NCI-H2196 (cell line): Measurements from ENCODE around the gene MAPRE2.

Experiments
- DNase-seq: peaks from one replicate; lab custom pipeline; 2025; ENCODE audit not compliant: unreplicated experiment; lab: John Stamatoyannopoulos, UW

MAPRE2 gene

GRCh38 chr18:35032113-35032512, 9.1 kb upstream of the MAPRE2 start:
- DNase-seq = no peak

- no peak for DNase-seq
These were observed 3.2 kb upstream of the MAPRE2 start for GRCh38 chr18:35038029-35038428.

DNA sequence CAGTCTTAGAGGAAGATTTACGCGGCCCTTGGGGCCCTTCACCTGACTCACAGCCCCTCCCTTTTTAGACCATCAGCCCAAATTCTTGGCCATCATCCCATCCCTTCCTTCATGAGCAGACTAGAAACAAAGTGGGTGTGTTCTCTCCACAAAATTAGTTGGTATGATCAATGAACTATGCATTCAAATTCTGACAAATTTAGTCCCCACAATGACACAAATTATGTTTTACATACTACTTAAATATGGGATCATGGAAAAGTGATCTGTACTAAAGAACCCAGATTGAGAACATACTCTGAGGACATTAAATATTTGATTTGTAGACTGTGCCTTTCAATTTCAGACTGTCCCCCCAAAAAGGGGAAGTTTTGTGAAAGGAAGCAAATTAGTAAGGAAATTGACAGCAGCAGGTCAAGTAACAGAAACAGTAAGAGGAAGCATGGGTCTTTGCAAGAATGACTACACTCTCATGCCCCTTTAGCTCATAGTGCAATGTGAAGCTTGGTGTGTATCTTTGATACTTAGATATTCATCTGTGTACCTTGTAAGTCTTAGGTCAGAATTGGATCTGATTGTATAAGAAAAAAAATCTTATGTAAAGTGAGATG, 2.2 kb upstream of the MAPRE2 start:
- no peak for DNase-seq

GRCh38 chr18:35040638-35040987, 600 bp upstream of the MAPRE2 start:
- no peak for DNase-seq

DNA sequence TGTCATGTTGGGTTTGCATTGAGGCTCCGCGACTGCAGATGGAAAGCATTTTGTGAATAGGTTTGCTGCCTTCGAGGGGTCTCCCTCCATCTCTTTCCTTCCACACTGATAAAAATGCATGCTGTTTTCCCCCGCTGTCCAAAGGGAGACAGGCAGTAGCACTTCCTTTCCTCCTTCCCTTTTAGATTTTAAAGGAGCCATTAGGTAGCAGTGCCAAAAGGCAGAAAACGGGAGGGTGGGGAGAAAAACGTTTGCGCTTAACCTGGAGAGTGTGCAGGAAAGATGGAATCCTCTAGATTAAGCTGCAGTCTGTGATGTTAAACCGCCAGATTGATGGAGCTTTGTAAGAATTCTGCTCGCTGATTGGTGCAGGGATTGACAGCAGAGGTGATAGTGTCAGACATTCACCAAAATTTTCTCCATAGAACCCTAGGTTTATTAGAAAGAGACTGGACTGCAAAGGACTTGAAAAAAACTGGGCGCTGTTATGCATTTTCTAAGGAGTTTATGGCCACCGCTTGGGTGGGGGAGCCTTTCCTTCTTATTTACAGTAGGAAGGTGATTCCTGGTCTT, 688 bp downstream of the MAPRE2 start:
- no peak for DNase-seq

DNA sequence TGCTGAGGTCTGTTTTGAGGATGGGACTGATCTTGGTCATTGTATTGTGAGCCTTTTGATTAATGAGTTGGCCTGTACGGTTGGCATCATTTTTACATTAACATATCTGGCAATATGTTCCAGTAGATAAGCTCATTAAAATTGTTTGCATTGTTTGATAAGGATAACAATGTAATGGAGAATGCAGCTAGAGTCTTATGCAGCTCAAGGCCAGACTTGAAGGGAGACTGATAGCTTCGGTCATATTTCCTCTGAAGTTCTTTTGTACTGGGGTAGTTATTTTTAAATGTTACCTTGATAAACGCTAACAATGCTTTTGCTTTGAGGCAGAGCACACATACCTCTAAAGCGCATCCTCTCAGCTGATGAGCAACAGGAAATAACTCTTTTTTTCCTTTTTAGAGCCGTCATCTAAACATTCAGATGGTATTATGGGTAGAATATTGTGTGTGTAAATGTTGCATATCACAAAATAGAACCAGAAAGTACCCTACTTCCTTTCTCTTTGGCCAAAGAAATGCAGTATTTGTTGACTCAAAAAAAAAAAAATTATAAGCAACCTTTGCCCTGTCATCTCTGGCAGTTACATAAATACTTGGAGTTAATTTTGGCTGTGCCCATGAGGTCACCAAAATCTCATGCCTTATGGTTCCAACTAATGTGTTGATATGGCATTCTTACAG, 1.3 kb downstream of the MAPRE2 start:
- no peak for DNase-seq

- no peak for DNase-seq
These were observed 2.0 kb downstream of the MAPRE2 start for GRCh38 chr18:35043207-35043606.

GRCh38 chr18:35045121-35045520, 3.9 kb downstream of the MAPRE2 start:
- peak; percentile 8 for DNase-seq

DNA sequence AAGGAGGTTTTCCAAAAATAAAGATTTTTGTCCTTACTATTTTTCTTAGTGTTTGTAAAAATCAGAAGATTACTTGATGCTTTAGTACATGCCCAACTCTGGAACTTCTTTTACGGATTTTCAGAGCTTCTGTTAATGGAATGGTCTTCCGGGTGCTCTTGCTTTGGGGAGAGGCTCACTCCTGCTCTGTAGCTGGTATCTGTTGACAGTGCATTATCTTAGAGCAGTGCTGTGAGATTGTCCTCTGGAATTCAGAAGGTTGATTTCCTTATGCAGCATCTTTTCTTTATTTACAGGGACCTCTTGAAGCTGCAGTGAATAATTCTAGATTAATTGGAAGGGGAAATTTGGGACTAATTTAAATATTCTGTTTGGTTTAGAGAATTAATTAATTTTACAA, 4.6 kb downstream of the MAPRE2 start:
- DNase-seq = no peak

- DNase-seq = no peak
These were observed 6.6 kb downstream of the MAPRE2 start for GRCh38 chr18:35047697-35048292.

GRCh38 chr18:35049111-35050027, 8.2 kb downstream of the MAPRE2 start:
- no peak for DNase-seq

DNA sequence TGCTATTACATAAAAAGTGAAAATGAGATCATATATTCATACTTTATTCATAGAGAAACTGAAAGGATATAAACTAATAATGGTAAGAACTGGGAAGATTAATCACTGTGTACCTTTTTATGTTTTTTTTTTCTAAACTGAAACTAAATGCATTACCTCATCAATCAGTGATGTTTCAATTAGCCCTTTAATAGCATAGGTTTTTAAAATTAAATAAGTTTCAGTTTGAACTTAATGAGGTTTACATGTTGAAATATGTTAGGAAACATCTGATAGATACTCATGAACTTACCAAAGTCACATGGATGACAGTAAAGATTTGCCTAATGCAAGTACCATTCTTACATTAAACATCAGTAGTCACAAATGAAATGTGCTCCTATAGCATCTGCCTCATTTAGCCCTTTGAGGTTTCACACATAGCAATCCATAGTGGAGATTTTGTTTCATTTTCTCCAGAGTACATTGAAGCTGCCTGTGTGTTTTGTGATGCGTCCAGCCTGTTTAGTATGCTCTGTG, 8.9 kb downstream of the MAPRE2 start:
- DNase-seq = no peak

- DNase-seq = no peak
These were observed 9.5 kb downstream of the MAPRE2 start for GRCh38 chr18:35050705-35051195.

DNA sequence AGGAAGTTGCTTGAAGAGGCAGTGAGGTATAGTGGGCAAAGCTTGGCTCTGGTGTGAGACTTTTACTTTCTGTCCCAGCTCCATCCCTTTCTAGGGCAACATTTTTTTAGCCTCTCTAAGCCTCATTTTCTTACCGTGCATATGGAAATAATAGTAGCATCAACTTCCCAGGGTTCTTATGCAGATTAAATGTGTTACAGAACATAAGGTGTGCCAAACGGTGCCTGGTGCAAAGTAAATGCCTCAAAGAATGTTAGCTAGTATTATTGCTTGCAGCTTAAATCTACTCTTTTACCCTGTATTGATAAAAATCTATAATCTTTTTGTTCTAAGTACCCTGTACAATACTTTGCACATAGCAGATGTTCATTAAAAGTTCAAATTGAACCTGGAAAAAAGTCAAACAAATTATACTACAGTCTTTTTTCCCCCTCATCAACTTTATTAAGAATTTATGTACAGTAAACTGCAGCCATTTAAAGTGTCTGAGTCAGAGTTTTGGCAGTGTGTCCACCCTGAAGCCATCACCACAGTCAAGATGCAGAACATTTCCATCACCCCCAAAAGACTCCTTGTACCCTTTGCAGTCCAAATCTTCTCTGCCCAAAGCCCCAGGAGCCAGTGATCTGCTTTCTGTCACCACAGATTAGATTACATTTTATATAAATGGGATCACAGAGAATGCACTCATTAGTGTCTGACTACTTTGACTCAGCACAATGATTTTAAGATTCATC, 10.6 kb downstream of the MAPRE2 start:
- DNase-seq = no peak

- DNase-seq = no peak
These were observed 13.2 kb downstream of the MAPRE2 start for GRCh38 chr18:35054401-35054800.

DNA sequence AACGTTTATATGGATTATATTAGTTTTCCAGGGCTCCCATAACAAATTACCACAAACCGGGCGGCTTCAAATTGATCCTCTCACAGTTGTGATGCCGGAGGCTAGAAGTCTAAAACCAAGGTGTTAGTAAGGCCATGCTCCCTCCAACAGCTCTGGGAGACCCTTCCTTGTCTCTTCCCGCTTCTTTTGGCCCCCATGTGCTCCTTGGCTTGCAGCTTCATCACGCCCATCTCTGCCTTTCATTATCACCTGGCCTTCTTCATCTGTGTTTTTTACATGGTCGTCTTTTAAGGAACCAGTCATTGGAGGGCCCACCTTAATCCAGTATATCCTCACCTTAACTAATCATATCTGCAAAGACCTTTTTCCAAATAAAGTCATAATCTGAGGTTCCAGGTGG, 13.9 kb downstream of the MAPRE2 start:
- DNase-seq = no peak

- no peak for DNase-seq
These were observed 14.5 kb downstream of the MAPRE2 start for GRCh38 chr18:35055726-35056125.

- DNase-seq = no peak
These were observed 18.2 kb downstream of the MAPRE2 start for GRCh38 chr18:35059280-35059927.

- no peak for DNase-seq
These were observed 19.1 kb downstream of the MAPRE2 start for GRCh38 chr18:35060122-35060815.
